Transverse colon (tissue), 4 donors: ENCODE results near the gene SDC3. TPM values are rescaled to one million over a fixed set of nuclear protein-coding genes. Genes with fewer than 3 reads are reported as not detected.

Source experiments
- DNase-seq: peaks from one replicate; pipeline ENCODE4 v3.0.0-alpha.2; 2019
- H3K27ac ChIP-seq, 4 donors: fragments of 200-600 bp; sonication (generic); 2 replicates each; pipeline ENCODE4 v1.5.1; 2016 to 2018; ENCODE audit warnings: inconsistent platforms in 4 of 4
- H3K27me3 ChIP-seq: fragments of 200-600 bp; sonication (generic); 2 replicates; pipeline ENCODE4 v1.5.1; 2017; ENCODE audit warnings: inconsistent platforms
- H3K36me3 ChIP-seq, 4 donors: fragments of 200-600 bp; sonication (generic); 2 replicates each; pipeline ENCODE4 v1.5.1; 2017 to 2019; ENCODE audit warnings: inconsistent platforms in 4 of 4
- H3K4me1 ChIP-seq, 4 donors: fragments of 200-600 bp; sonication (generic); 2 replicates each; pipeline ENCODE4 v1.5.1; 2017 to 2020; ENCODE audit warnings: inconsistent platforms in 4 of 4
- H3K4me3 ChIP-seq, 4 donors: fragments of 200-600 bp; sonication (generic); 1 replicate in 1 of 4; 2 replicates in 3 of 4; pipeline versions ENCODE4 v1.5.1 to v1.6.1; 2017 to 2019; ENCODE audit warnings: inconsistent platforms in 4 of 4
- H3K9me3 ChIP-seq, 2 donors: fragments of 200-600 bp; sonication (generic); 2 replicates each; pipeline ENCODE4 v1.5.1; 2017 to 2019; ENCODE audit warnings: inconsistent platforms in 2 of 2
- EP300 ChIP-seq: sonication (generic); formaldehyde crosslinking; IDR thresholded peaks from one replicate; pipeline ENCODE4 v1.6.1; 2017; ENCODE audit warnings: antibody characterized with exemption, low read depth
- POLR2A ChIP-seq: fragments of 450-650 bp; IDR thresholded peaks from one replicate; pipeline ENCODE4 v1.6.1; 2016; ENCODE audit warnings: antibody characterized with exemption, mild to moderate bottlenecking, moderate library complexity
- POLR2AphosphoS5 ChIP-seq, 3 donors: sonication (generic); formaldehyde crosslinking; IDR thresholded peaks; one replicate each; pipeline ENCODE4 v1.6.1; 2016; ENCODE audit warnings: antibody characterized with exemption in 3 of 3
- WGBS, 2 donors: methylation state at CpG; one replicate each; pipeline ENCODE4 v1.1.5; 2018; ENCODE audit warnings: low coverage in 1 of 2; 5-methylcytosine and 5-hydroxymethylcytosine counted together
- in situ Hi-C, 4 donors: fragments of 200-750 bp; cut with MboI; loops; one replicate each; pipeline versions ENCODE4 v1.15.0 to v1.15.1; 2017; ENCODE audit warnings: low sequenced_read_pairs in 3 of 4, low pct_ligation_motif_present in 1 of 4, low pct_unique_long_range_greater_than_20kb in 1 of 4
- intact Hi-C: fragments of 100-400 bp; cut with DNase I; formaldehyde crosslinking; loops from one replicate; pipeline ENCODE4 v1.15.1; 2023; ENCODE audit warnings: low total_unique reads
- total RNA-seq, 4 donors: library from RNA; depleted of rRNA; stranded (reverse); fragments of >200 nt; gene quantifications; one replicate each; pipeline ENCODE4 v1.1.0, GENCODE V29; 2016
- TF ChIP-seq, protein P1 (sequence below), 5 experiments: fragments of 200-600 bp in 3 of 5; fragments of 450-650 bp in 2 of 5; sonication (generic) in 3 of 5; IDR thresholded peaks; 1 replicate in 2 of 5; 2 replicates in 3 of 5; pipeline ENCODE4 v1.5.1; 2016 to 2017; ENCODE audit warnings: antibody characterized with exemption in 5 of 5, inconsistent platforms in 3 of 5, mild to moderate bottlenecking in 2 of 5, moderate library complexity in 1 of 5

The SDC3 gene
- total RNA-seq, 4 donors from 2014 or later, result 7.9 to 35.4 (median 10.1) TPM

DNA sequence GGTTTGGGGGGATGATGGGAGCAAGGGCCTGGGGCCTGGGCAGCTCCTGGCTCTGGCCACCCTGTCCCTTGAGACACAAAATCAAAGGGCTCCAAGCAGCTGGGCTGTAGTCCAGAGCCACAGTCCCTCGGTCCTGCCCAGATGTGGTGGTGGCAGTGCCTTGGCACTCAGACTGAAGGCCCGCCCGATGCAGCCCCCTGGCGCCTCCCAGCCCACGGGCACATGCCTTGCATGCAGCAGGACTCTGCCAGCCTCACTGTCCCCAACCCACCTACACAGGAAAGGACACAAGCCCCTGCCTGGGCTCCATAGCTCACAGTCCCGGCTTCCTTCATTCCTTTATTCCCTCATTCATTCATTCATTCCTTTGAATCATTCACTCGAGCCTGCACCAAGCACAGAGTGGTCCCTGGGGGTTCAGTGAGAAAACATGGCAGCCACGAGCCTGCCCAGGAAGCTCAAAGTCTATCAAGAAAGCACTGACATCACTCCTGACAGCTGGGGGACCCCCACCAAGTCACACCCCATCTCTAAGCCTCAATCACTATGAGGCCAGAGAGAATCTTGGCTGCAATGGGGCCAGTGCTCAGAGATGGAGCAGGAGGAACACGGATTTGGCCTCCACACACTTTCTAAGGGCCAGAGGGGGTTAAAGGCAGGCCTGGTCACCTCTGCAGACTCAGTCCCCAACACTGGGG is 5.8 kb downstream of the SDC3 start:
- H3K27me3 ChIP-seq, result peaks cover under 1% of the 10 kb centered on the region
- no peaks in the 10 kb centered on the region for H3K9me3 ChIP-seq
- peak overlapping the region; percentile 70 to 85 (median 78) for H3K27ac ChIP-seq
- intact Hi-C loops, result no loop called here
- H3K36me3 ChIP-seq, result no peaks in the 10 kb centered on the region
- in situ Hi-C loops, result no loop called here
- no peak for DNase-seq
- TF ChIP-seq EP300 (no peak), POLR2AphosphoS5 (IDR thresholded peaks at IDR 0.05) (no peak), POLR2A (no peak)
- TF ChIP-seq, protein P1, sequence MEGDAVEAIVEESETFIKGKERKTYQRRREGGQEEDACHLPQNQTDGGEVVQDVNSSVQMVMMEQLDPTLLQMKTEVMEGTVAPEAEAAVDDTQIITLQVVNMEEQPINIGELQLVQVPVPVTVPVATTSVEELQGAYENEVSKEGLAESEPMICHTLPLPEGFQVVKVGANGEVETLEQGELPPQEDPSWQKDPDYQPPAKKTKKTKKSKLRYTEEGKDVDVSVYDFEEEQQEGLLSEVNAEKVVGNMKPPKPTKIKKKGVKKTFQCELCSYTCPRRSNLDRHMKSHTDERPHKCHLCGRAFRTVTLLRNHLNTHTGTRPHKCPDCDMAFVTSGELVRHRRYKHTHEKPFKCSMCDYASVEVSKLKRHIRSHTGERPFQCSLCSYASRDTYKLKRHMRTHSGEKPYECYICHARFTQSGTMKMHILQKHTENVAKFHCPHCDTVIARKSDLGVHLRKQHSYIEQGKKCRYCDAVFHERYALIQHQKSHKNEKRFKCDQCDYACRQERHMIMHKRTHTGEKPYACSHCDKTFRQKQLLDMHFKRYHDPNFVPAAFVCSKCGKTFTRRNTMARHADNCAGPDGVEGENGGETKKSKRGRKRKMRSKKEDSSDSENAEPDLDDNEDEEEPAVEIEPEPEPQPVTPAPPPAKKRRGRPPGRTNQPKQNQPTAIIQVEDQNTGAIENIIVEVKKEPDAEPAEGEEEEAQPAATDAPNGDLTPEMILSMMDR (IDR thresholded peaks at IDR 0.05), result no peak
- peaks cover 17 to 48% (median 30%) of the 10 kb centered on the region in 4 donors for H3K4me1 ChIP-seq
- H3K4me3 ChIP-seq, result no peak overlapping the region
- WGBS, 2 donors, result 65% methylated on average over 9 of the region's 9 CpGs; no CpG with 5 or more reads in 1 of the 2 donors

DNA sequence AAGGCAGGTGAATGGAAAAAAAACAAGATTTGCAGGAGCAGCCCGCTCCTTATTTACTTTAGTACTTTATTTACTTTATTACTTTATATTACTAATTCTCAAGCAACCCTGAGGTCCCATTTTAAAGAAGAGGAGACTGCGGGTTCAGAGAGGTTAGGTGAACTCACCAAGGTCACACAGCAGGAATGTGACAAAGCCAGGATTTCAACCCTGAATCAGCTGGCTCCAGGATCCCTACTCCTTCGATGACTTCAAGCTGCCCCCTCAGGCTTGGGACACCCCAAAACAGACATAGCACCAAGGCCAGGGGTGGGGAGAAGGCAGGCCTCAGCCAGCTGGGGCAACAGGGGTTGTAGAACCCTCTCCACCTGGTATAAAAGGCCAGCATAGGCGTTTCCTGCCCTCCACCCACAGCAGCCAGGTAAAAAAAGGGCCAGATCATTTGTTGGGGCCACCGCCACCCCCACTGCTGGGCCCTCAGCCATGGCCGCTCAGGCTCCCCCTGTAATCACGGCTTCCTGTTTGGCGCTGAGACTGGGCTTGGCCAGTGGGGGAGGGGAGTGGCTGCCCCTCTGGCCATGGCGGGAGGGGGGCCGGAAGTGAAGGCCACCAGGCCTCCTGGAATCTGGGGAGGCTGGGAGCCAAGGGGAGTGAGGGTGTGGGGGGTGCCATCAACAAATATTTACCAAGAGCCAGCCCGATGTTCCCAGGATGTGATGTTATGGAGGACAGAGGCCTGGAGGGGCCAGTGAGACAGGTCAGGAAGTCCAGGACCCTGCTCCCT is 6.6 kb downstream of the SDC3 start:
- no peaks in the 10 kb centered on the region for H3K27me3 ChIP-seq
- intact Hi-C loops (no loop called here), in situ Hi-C loops (no loop called here)
- H3K27ac ChIP-seq, result peak overlapping the region; percentile 70 to 85 (median 78)
- no peaks in the 10 kb centered on the region for H3K36me3 ChIP-seq
- H3K4me3 ChIP-seq, result no peak overlapping the region
- no peak for DNase-seq
- peaks cover 17 to 42% (median 28%) of the 10 kb centered on the region in 4 donors for H3K4me1 ChIP-seq
- no peak for TF ChIP-seq POLR2A
- TF ChIP-seq EP300, result no peak
- TF ChIP-seq, protein P1 (IDR thresholded peaks at IDR 0.05), result no peak
- peak in 1 of 3 donors; percentile 36 for TF ChIP-seq POLR2AphosphoS5 (IDR thresholded peaks at IDR 0.05)
- H3K9me3 ChIP-seq, result no peaks in the 10 kb centered on the region
- 34 to 48% methylated on average over 7 to 11 of the region's 11 CpGs for WGBS, 2 donors

DNA sequence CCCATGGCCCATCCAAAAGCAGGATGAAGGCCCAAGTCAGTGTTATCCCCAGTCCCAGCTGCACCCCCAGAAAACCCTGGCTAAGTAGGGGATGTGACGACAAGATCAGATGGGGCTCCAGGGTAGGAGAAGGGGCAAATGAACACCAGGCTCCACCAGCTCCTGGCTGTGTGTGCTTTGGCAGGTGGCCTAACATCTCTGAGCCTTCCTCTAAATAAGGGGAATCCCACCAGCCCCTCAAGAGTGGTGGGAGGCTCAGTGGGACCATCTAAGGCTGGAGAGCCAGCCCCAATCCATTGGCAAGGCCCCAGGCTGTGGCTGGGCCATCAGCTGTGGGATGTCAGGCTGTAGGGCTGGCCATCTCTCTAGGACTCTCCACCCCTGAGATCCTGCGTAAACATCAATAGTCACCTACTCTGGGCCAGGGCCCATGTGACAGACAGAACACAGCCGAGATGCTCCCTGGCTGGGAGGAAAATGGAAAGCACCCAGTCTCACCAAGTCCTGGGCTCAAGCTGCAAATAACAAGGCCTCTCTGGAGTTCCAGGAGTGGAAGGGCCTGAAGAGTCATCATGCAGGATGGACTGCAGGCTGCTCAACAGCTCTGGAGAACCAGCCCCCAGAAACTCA is 7.5 kb downstream of the SDC3 start:
- H3K4me3 ChIP-seq, result no peak overlapping the region
- intact Hi-C loops (no loop called here), in situ Hi-C loops (no loop called here)
- H3K36me3 ChIP-seq, result no peaks in the 10 kb centered on the region
- 68% methylated on average over 3 of the region's 3 CpGs; no CpG with 5 or more reads in 1 of the 2 donors for WGBS, 2 donors
- H3K9me3 ChIP-seq, result no peaks in the 10 kb centered on the region
- no peaks in the 10 kb centered on the region for H3K27me3 ChIP-seq
- TF ChIP-seq, protein P1 (IDR thresholded peaks at IDR 0.05), result no peak
- TF ChIP-seq POLR2AphosphoS5 (IDR thresholded peaks at IDR 0.05) (no peak), POLR2A (no peak), EP300 (no peak)
- H3K27ac ChIP-seq, result peak overlapping the region; percentile 70 to 85 (median 78)
- H3K4me1 ChIP-seq, result peaks cover 17 to 36% (median 26%) of the 10 kb centered on the region in 4 donors
- DNase-seq, result no peak

DNA sequence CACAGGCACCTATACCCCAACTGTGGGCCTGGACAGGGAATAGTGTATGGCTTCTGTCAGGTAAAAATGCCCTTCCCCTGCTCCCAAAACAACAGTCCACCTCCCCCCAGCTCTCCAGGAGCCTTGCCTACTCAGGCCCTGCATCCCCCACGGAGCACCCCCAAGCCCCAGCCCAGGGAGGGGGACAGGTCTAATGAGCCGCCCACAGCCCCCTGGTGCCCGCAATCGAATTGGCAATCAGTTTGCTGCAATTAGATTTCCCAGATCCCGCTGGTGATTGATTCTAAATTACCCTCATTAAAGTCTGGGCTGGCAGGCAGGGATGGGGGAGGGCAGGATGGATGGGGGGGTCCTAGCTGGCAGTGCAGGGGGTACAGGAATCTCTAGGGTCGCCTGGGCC is 8.1 kb downstream of the SDC3 start:
- H3K4me1 ChIP-seq, result peaks cover 17 to 39% (median 29%) of the 10 kb centered on the region in 4 donors
- H3K27me3 ChIP-seq, result no peaks in the 10 kb centered on the region
- 84% methylated on average over 6 of the region's 6 CpGs; no CpG with 5 or more reads in 1 of the 2 donors for WGBS, 2 donors
- no peak for DNase-seq
- H3K27ac ChIP-seq, result peak overlapping the region in 3 of 4 donors; percentile 76 to 85 (median 81)
- intact Hi-C loops (no loop called here), in situ Hi-C loops (no loop called here)
- no peak overlapping the region for H3K4me3 ChIP-seq
- TF ChIP-seq POLR2AphosphoS5 (IDR thresholded peaks at IDR 0.05), result no peak
- H3K36me3 ChIP-seq, result no peaks in the 10 kb centered on the region
- no peaks in the 10 kb centered on the region for H3K9me3 ChIP-seq
